ENCODE measurements around the gene VSIR. TPM values are rescaled to one million over a fixed set of nuclear protein-coding genes. Genes with fewer than 3 reads are reported as not detected.

Gene VSIR
- total and polyA plus RNA-seq, 2 donors (not counting 1 experiment from before 2014, with no cell fraction given) = 40.5 to 61.2 TPM

GRCh38 chr10:71782917-71783490 is 9.7 kb upstream of the VSIR start:
- Histone ChIP-seq H3K27ac (ENCODE audit: low read length in 2 of 2) (no peak overlapping the region), H3K9ac (ENCODE audit: low read length) (no peak overlapping the region)
- WGBS (ENCODE audit: insufficient coverage) = 26% methylated on average over 4 of the region's 7 CpGs

More at GRCh38 chr10:71782917-71783490, 9.7 kb upstream of the VSIR start:
- no peaks in the 10 kb centered on the region for H4K20me1 ChIP-seq (ENCODE audit: control insufficient read depth, insufficient read depth, low read length, poor library complexity, severe bottlenecking)
- POLR2A ChIA-PET = interaction anchor here (0.6 to 1.0 kb wide), 2 partner anchors 9 to 120 kb away, joined by 3 read pairs; partner anchors contain the start of gene VSIR
- H3K4me3 Mint-ChIP-seq = no peak overlapping the region
- H3K4me3 ChIP-seq (ENCODE audit: control extremely low read depth in 1 of 5, extremely low read depth in 1 of 5, insufficient read depth in 1 of 5, low read depth in 2 of 5, low read length in 4 of 5) = no peak overlapping the region
- H3K4me1 ChIP-seq (ENCODE audit: control insufficient read depth in 2 of 2, insufficient read depth in 2 of 2, low read length in 2 of 2) = peaks cover 5 to 6% of the 10 kb centered on the region in 2 donors
- CTCF ChIA-PET = no interaction called here
- H3K27me3 Mint-ChIP-seq = no peaks in the 10 kb centered on the region
- no peak overlapping the region for H2AFZ ChIP-seq (ENCODE audit: insufficient read depth, low read depth, low read length, poor library complexity, severe bottlenecking)
- no peaks in the 10 kb centered on the region for H3K79me2 ChIP-seq (ENCODE audit: control insufficient read depth, insufficient read depth, low read length)
- no peak for ATAC-seq (ENCODE audit: low read depth)
- TF ChIP-seq CTCF (IDR thresholded peaks at IDR 0.05) = no peak
- no peak for TF ChIP-seq EZH2 (IDR thresholded peaks at IDR 0.05; ENCODE audit: borderline replicate concordance, insufficient read depth, low read depth, low read length, poor library complexity, severe bottlenecking)
- no peak for DNase-seq
- H3K4me2 ChIP-seq (replicated peaks; ENCODE audit: low read depth, low read length, poor library complexity, severe bottlenecking) = no peak overlapping the region
- peaks cover 4% of the 10 kb centered on the region for H3K4me1 Mint-ChIP-seq
- no peaks in the 10 kb centered on the region for H3K9me3 Mint-ChIP-seq (ENCODE audit: insufficient read depth)
- intact Hi-C loops (cut with micrococcal nuclease) = no loop called here
- no peak overlapping the region for H3K27ac Mint-ChIP-seq
- no peaks in the 10 kb centered on the region for H3K9me3 ChIP-seq (ENCODE audit: control extremely low read depth in 1 of 3, control insufficient read depth in 2 of 3, insufficient read depth in 1 of 3, low read length in 2 of 3)
- H3K27me3 ChIP-seq (replicated peaks in 1 of 4; ENCODE audit: control extremely low read depth in 1 of 4, control insufficient read depth in 3 of 4, insufficient read depth in 4 of 4, low read length in 3 of 4) = no peaks in the 10 kb centered on the region
- H3K36me3 ChIP-seq (replicated peaks in 1 of 2; ENCODE audit: control extremely low read depth in 1 of 2, control insufficient read depth in 1 of 2, extremely low read depth in 1 of 2, insufficient read depth in 2 of 2, low read length in 1 of 2) = no peaks in the 10 kb centered on the region
